MM.1S (cell line): ENCODE data around the gene KLHDC1.

Experiments used
- DNase-seq: peaks from one replicate; pipeline ENCODE4 v3.0.0-alpha.2; 2015
- H2AFZ ChIP-seq: fragments of 300-600 bp; sonication (generic); 2 replicates; pipeline ENCODE4 v1.6.0; 2016; ENCODE audit warnings: antibody characterized with exemption, low read length
- H3F3A ChIP-seq: fragments of 300-600 bp; sonication (generic); 2 replicates; pipeline ENCODE4 v1.6.1; 2016; ENCODE audit warnings: mild to moderate bottlenecking, antibody characterized with exemption, low read length, moderate library complexity, mixed read lengths; ENCODE audit not compliant: insufficient read depth
- H3K27ac ChIP-seq: fragments of 300-600 bp; sonication (generic); 2 replicates; pipeline ENCODE4 v1.5.1; 2016; ENCODE audit warnings: mild to moderate bottlenecking, low read length
- H3K27me3 ChIP-seq: fragments of 300-600 bp; sonication (generic); replicated peaks from 2 replicates; pipeline ENCODE4 v1.6.0; 2016; ENCODE audit warnings: low read length; ENCODE audit not compliant: insufficient read depth
- H3K36me3 ChIP-seq: fragments of 300-600 bp; sonication (generic); replicated peaks from 2 replicates; pipeline ENCODE4 v1.6.1; 2016; ENCODE audit warnings: mild to moderate bottlenecking, low read length, mixed read lengths; ENCODE audit not compliant: insufficient read depth
- H3K4me1 ChIP-seq: fragments of 300-600 bp; sonication (generic); 2 replicates; pipeline ENCODE4 v1.6.1; 2016; ENCODE audit warnings: low read length, mixed read lengths
- H3K4me2 ChIP-seq: fragments of 300-600 bp; sonication (generic); 2 replicates; pipeline ENCODE4 v1.6.0; 2016; ENCODE audit warnings: low read depth, low read length
- H3K4me3 ChIP-seq: fragments of 300-600 bp; sonication (generic); 2 replicates; pipeline ENCODE4 v1.5.1; 2016; ENCODE audit warnings: low read length, mixed read lengths
- H3K79me2 ChIP-seq: fragments of 300-600 bp; sonication (generic); 2 replicates; pipeline ENCODE4 v1.6.1; 2016; ENCODE audit warnings: mixed run types, low read length, mixed read lengths
- H3K9ac ChIP-seq: fragments of 300-600 bp; sonication (generic); 2 replicates; pipeline ENCODE4 v1.6.1; 2016; ENCODE audit warnings: low read length, mixed read lengths
- H3K9me2 ChIP-seq: fragments of 300-600 bp; sonication (generic); replicated peaks from 2 replicates; pipeline ENCODE4 v1.6.1; 2016; ENCODE audit warnings: mild to moderate bottlenecking, low read length, mixed read lengths; ENCODE audit not compliant: insufficient read depth
- H3K9me3 ChIP-seq: fragments of 300-600 bp; sonication (generic); replicated peaks from 2 replicates; pipeline ENCODE4 v1.6.1; 2016; ENCODE audit warnings: mild to moderate bottlenecking, low read length, mixed read lengths; ENCODE audit not compliant: insufficient read depth
- H4K20me1 ChIP-seq: fragments of 300-600 bp; sonication (generic); 2 replicates; pipeline ENCODE4 v1.6.1; 2016; ENCODE audit warnings: mild to moderate bottlenecking, low read length, moderate library complexity, mixed read lengths; ENCODE audit not compliant: insufficient read depth
- EZH2 ChIP-seq: fragments of 300-600 bp; sonication (generic); optimal IDR thresholded peaks from 2 replicates; pipeline ENCODE3; 2017; ENCODE audit warnings: low read depth, mild to moderate bottlenecking, antibody characterized with exemption, low read length, mixed read lengths
- EZH2phosphoT487 ChIP-seq: fragments of 300-600 bp; sonication (generic); IDR thresholded peaks from 2 replicates; pipeline ENCODE4 v1.6.1; 2018; ENCODE audit warnings: antibody characterized with exemption, low read length
- TF ChIP-seq, protein P1 (sequence below): fragments of 300-600 bp; sonication (generic); IDR thresholded peaks from 2 replicates; pipeline ENCODE4 v1.5.1; 2016; ENCODE audit warnings: antibody characterized with exemption, low read length, mixed read lengths

Gene KLHDC1

DNA sequence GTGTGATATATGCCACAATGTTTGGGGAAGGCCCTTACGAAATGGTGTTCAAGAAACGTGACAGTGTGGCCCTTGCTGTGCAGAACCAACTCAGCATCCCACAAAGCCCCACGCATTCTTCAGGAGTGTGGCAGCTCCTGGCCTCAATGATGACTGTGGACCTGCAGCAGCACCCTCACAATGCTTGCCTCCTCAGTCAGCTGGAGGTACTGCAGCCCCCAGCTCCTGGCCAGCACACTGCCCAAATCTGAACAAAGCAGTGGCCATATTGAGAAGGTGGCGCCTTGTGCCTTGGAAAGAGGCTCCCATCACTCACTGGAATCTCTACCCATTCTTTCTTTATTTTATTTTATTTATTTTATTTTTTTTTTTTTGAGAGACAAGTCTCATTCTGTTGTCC, 15.3 kb upstream of the KLHDC1 start:
- DNase-seq: no peak
- no peaks in the 10 kb centered on the region for H3K79me2 ChIP-seq
- no peaks in the 10 kb centered on the region for H3K9me2 ChIP-seq
- H3F3A ChIP-seq: no peaks in the 10 kb centered on the region
- no peaks in the 10 kb centered on the region for H4K20me1 ChIP-seq
- no peaks in the 10 kb centered on the region for H3K36me3 ChIP-seq
- no peak overlapping the region for H3K4me3 ChIP-seq
- no peak overlapping the region for H2AFZ ChIP-seq
- TF ChIP-seq, protein P1, sequence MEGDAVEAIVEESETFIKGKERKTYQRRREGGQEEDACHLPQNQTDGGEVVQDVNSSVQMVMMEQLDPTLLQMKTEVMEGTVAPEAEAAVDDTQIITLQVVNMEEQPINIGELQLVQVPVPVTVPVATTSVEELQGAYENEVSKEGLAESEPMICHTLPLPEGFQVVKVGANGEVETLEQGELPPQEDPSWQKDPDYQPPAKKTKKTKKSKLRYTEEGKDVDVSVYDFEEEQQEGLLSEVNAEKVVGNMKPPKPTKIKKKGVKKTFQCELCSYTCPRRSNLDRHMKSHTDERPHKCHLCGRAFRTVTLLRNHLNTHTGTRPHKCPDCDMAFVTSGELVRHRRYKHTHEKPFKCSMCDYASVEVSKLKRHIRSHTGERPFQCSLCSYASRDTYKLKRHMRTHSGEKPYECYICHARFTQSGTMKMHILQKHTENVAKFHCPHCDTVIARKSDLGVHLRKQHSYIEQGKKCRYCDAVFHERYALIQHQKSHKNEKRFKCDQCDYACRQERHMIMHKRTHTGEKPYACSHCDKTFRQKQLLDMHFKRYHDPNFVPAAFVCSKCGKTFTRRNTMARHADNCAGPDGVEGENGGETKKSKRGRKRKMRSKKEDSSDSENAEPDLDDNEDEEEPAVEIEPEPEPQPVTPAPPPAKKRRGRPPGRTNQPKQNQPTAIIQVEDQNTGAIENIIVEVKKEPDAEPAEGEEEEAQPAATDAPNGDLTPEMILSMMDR: no peak
- TF ChIP-seq EZH2phosphoT487 (no peak), EZH2 (no peak)
- H3K9ac ChIP-seq: no peak overlapping the region
- H3K4me2 ChIP-seq: no peak overlapping the region
- no peak overlapping the region for H3K27ac ChIP-seq
- H3K27me3 ChIP-seq: no peaks in the 10 kb centered on the region
- H3K4me1 ChIP-seq: no peaks in the 10 kb centered on the region
- H3K9me3 ChIP-seq: no peaks in the 10 kb centered on the region

GRCh38 chr14:49679271-49679670, 13.6 kb upstream of the KLHDC1 start:
- H3F3A ChIP-seq: no peaks in the 10 kb centered on the region

DNA sequence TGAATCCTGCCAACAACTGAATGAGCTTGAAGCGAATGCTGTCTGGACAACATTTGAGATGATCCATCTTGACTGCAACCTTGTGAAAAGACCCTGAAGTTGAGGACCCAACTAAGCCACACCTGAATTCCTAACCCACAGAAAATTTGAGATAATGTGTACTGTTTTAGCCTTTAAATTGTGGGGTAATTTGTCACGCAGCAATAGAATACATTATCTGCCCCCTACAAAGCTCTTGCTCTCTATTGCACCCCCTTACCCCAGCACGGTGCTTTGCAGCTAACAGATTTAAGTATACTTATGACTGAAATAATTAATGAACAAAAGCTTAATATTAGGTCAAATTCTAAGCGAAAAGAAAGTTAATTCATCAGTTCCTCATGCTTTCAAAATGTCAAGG, 6.5 kb upstream of the KLHDC1 start:
- Histone ChIP-seq H3K79me2 (no peaks in the 10 kb centered on the region), H3F3A (0 out of 2 replicates have a peak, but pooled peaks cover 3% of the 10 kb centered on the region), H3K27ac (no peak overlapping the region), H3K27me3 (no peaks in the 10 kb centered on the region), H4K20me1 (no peaks in the 10 kb centered on the region), H3K4me1 (no peaks in the 10 kb centered on the region), H3K9me2 (no peaks in the 10 kb centered on the region), H3K4me2 (no peak overlapping the region), H3K4me3 (no peak overlapping the region), H2AFZ (no peak overlapping the region), H3K36me3 (no peaks in the 10 kb centered on the region), H3K9me3 (no peaks in the 10 kb centered on the region), H3K9ac (no peak overlapping the region)
- DNase-seq: no peak
- TF ChIP-seq EZH2phosphoT487 (no peak), EZH2 (no peak)
- TF ChIP-seq, protein P1: no peak

More at GRCh38 chr14:49679271-49679670, 13.6 kb upstream of the KLHDC1 start:
- no peak overlapping the region for H3K9ac ChIP-seq
- no peak overlapping the region for H2AFZ ChIP-seq
- H3K27ac ChIP-seq: no peak overlapping the region
- H3K4me3 ChIP-seq: no peak overlapping the region
- no peaks in the 10 kb centered on the region for H4K20me1 ChIP-seq
- TF ChIP-seq EZH2: no peak
- TF ChIP-seq EZH2phosphoT487: no peak
- TF ChIP-seq, protein P1: no peak
- H3K27me3 ChIP-seq: no peaks in the 10 kb centered on the region
- no peaks in the 10 kb centered on the region for H3K79me2 ChIP-seq
- no peaks in the 10 kb centered on the region for H3K4me1 ChIP-seq
- no peak for DNase-seq
- H3K9me3 ChIP-seq: no peaks in the 10 kb centered on the region
- H3K4me2 ChIP-seq: no peak overlapping the region
- H3K9me2 ChIP-seq: no peaks in the 10 kb centered on the region
- H3K36me3 ChIP-seq: no peaks in the 10 kb centered on the region
